ENCODE measurements around the gene PIGU. TPM values are rescaled to one million over a fixed set of nuclear protein-coding genes. Genes with fewer than 3 reads are reported as not detected.

Gene PIGU
- total and polyA plus RNA-seq, 9 of the 15 experiments (the other 6 are each of a cell fraction or from before 2014, with no cell fraction given): 6.5 to 100 (median 28.1) TPM

DNA sequence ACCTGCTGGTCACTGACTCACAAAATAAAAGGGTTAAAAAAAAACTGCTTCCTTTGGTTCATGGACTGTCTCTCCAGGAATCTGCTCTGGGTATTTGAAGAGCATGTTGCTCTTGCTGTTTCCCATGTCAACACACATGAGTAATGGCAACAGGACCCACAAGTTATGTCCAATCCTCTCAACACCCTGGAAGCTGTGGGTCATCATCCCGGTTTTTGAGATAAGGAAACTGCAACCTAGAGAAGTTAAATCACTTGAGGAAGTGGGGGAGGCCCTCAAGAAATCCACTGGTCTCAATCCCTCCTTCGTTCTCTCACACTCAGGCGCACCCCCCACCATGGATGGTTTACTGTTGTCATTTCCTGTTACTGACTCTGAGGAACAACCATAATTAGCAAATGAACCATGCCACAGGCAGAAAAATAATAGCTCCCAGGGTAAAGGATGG, 106.0 kb downstream of the PIGU start (continued):
- TF ChIP-seq, protein P1, sequence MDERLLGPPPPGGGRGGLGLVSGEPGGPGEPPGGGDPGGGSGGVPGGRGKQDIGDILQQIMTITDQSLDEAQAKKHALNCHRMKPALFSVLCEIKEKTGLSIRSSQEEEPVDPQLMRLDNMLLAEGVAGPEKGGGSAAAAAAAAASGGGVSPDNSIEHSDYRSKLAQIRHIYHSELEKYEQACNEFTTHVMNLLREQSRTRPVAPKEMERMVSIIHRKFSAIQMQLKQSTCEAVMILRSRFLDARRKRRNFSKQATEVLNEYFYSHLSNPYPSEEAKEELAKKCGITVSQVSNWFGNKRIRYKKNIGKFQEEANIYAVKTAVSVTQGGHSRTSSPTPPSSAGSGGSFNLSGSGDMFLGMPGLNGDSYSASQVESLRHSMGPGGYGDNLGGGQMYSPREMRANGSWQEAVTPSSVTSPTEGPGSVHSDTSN (CRISPR knock-in tag; IDR thresholded peaks at IDR 0.05; ENCODE audit: low read depth): peak; percentile 50; the same call in 1 of the 2 replicates
- TF ChIP-seq, protein P1 (tag; conservative IDR thresholded peaks at IDR 0.05; ENCODE audit: low read depth): peak; percentile 98
- TF ChIP-seq, protein P2, sequence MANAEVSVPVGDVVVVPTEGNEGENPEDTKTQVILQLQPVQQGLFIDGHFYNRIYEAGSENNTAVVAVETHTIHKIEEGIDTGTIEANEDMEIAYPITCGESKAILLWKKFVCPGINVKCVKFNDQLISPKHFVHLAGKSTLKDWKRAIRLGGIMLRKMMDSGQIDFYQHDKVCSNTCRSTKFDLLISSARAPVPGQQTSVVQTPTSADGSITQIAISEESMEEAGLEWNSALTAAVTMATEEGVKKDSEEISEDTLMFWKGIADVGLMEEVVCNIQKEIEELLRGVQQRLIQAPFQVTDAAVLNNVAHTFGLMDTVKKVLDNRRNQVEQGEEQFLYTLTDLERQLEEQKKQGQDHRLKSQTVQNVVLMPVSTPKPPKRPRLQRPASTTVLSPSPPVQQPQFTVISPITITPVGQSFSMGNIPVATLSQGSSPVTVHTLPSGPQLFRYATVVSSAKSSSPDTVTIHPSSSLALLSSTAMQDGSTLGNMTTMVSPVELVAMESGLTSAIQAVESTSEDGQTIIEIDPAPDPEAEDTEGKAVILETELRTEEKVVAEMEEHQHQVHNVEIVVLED (CRISPR knock-in tag; IDR thresholded peaks at IDR 0.05): no peak
- no peak for TF ChIP-seq MECOM (CRISPR knock-in tag; IDR thresholded peaks at IDR 0.05)
- TF ChIP-seq, protein P3, sequence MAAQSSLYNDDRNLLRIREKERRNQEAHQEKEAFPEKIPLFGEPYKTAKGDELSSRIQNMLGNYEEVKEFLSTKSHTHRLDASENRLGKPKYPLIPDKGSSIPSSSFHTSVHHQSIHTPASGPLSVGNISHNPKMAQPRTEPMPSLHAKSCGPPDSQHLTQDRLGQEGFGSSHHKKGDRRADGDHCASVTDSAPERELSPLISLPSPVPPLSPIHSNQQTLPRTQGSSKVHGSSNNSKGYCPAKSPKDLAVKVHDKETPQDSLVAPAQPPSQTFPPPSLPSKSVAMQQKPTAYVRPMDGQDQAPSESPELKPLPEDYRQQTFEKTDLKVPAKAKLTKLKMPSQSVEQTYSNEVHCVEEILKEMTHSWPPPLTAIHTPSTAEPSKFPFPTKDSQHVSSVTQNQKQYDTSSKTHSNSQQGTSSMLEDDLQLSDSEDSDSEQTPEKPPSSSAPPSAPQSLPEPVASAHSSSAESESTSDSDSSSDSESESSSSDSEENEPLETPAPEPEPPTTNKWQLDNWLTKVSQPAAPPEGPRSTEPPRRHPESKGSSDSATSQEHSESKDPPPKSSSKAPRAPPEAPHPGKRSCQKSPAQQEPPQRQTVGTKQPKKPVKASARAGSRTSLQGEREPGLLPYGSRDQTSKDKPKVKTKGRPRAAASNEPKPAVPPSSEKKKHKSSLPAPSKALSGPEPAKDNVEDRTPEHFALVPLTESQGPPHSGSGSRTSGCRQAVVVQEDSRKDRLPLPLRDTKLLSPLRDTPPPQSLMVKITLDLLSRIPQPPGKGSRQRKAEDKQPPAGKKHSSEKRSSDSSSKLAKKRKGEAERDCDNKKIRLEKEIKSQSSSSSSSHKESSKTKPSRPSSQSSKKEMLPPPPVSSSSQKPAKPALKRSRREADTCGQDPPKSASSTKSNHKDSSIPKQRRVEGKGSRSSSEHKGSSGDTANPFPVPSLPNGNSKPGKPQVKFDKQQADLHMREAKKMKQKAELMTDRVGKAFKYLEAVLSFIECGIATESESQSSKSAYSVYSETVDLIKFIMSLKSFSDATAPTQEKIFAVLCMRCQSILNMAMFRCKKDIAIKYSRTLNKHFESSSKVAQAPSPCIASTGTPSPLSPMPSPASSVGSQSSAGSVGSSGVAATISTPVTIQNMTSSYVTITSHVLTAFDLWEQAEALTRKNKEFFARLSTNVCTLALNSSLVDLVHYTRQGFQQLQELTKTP (IDR thresholded peaks at IDR 0.05; ENCODE audit: low read depth in 1 of 2, partially characterized antibody in 2 of 2): peak in 1 of 2 experiments; percentile 32
- TF ChIP-seq E2F4 (CRISPR knock-in tag; IDR thresholded peaks at IDR 0.05; ENCODE audit: low read depth): no peak
- no peak for TF ChIP-seq ZNF124 (CRISPR knock-in tag; IDR thresholded peaks at IDR 0.05)
- TF ChIP-seq DIDO1 (tag; IDR thresholded peaks at IDR 0.05; ENCODE audit: low read depth): no peak
- peak; percentile 67 for TF ChIP-seq EP300 (IDR thresholded peaks at IDR 0.05; ENCODE audit: low read length)
- TF ChIP-seq ZFP36 (IDR thresholded peaks at IDR 0.05; ENCODE audit: low read depth, low read length, partially characterized antibody): peak; percentile 49
- no peak for TF ChIP-seq CCAR2 (IDR thresholded peaks at IDR 0.05; ENCODE audit: low read depth, low read length)
- TF ChIP-seq BHLHE40 (IDR thresholded peaks at IDR 0.05; ENCODE audit: low read length): no peak
- no peak for TF ChIP-seq ZFPM2 (CRISPR knock-in tag; IDR thresholded peaks at IDR 0.05)
- TF ChIP-seq ZNF699 (CRISPR knock-in tag; IDR thresholded peaks at IDR 0.05; ENCODE audit: insufficient replicate concordance): no peak
- TF ChIP-seq UBTF (IDR thresholded peaks at IDR 0.05; ENCODE audit: borderline replicate concordance in 1 of 2, low read depth in 2 of 2, low read length in 2 of 2): no peak
- no peak for TF ChIP-seq PTTG1 (tag; IDR thresholded peaks at IDR 0.05; ENCODE audit: low read depth)
- no peak for TF ChIP-seq NCOA6 (IDR thresholded peaks at IDR 0.05)

Data from K562 (cell line).